Lung microvascular endothelial cell (primary cell): ENCODE results near the gene LUZP2. TPM values are rescaled to one million over a fixed set of nuclear protein-coding genes. Genes with fewer than 3 reads are reported as not detected.
"Not testable (repeated sequence)": the region's sequence is repeated elsewhere in the genome, so short reads cannot be mapped to it uniquely, and the experiment has no call there.

Source experiments
- DNase-seq, 2 donors: peaks; one replicate each; pipeline versions ENCODE4 v3.0.0 to v3.0.0-alpha.2; 2010; ENCODE audit warnings: low read depth in 2 of 2
- total RNA-seq: library from RNA; depleted of rRNA; stranded (reverse); fragments of >200 nt; gene quantifications from 2 replicates; pipeline ENCODE4 v1.2.1, GENCODE V29; 2014

The LUZP2 gene
- total RNA-seq, 1 donor from 2014 or later, result not detected

- no peak for DNase-seq
Measured at GRCh38 chr11:24819006-24819405, 322.2 kb downstream of the LUZP2 start.

- no peak for DNase-seq
Measured at GRCh38 chr11:24819863-24820434, 323.1 kb downstream of the LUZP2 start.

GRCh38 chr11:24820541-24820940 lies 323.7 kb downstream of the LUZP2 start:
- no peak for DNase-seq

- no peak for DNase-seq
Measured at GRCh38 chr11:24828938-24829605, 332.2 kb downstream of the LUZP2 start.

GRCh38 chr11:24833573-24833972 lies 336.7 kb downstream of the LUZP2 start:
- DNase-seq, result no peak

- DNase-seq, result no peak
Measured at GRCh38 chr11:24837112-24837511, 340.3 kb downstream of the LUZP2 start.

GRCh38 chr11:24842308-24842707 lies 345.5 kb downstream of the LUZP2 start:
- no peak for DNase-seq

- no peak for DNase-seq
Measured at GRCh38 chr11:24844406-24844805, 347.6 kb downstream of the LUZP2 start.

GRCh38 chr11:24848857-24849256 lies 352.0 kb downstream of the LUZP2 start:
- DNase-seq, result no peak

- no peak for DNase-seq
Measured at GRCh38 chr11:24855951-24856350, 359.1 kb downstream of the LUZP2 start.

- no peak for DNase-seq
Measured at GRCh38 chr11:24859801-24860300, 363.0 kb downstream of the LUZP2 start.

- no peak for DNase-seq
Measured at GRCh38 chr11:24861440-24861839, 364.6 kb downstream of the LUZP2 start.

- DNase-seq, result no peak
Measured at GRCh38 chr11:24866743-24867142, 369.9 kb downstream of the LUZP2 start.

- DNase-seq, result no peak
Measured at GRCh38 chr11:24870048-24870447, 373.2 kb downstream of the LUZP2 start.

- DNase-seq, result no peak
Measured at GRCh38 chr11:24872186-24872585, 375.3 kb downstream of the LUZP2 start.

- DNase-seq, result no peak
Measured at GRCh38 chr11:24872651-24873311, 375.9 kb downstream of the LUZP2 start.

GRCh38 chr11:24880962-24881361 lies 384.1 kb downstream of the LUZP2 start:
- no peak for DNase-seq

- DNase-seq, result no peak
Measured at GRCh38 chr11:24885580-24886173, 388.8 kb downstream of the LUZP2 start.

- no peak for DNase-seq
Measured at GRCh38 chr11:24886880-24887619, 390.2 kb downstream of the LUZP2 start.

GRCh38 chr11:24890426-24890825 lies 393.6 kb downstream of the LUZP2 start:
- DNase-seq, result no peak

- not testable (repeated sequence) for DNase-seq
Measured at GRCh38 chr11:24891845-24892492, 395.1 kb downstream of the LUZP2 start.
